Esophagus squamous epithelium (tissue), 5 donors: Measurements from ENCODE around the gene ROPN1L. TPM values are rescaled to one million over a fixed set of nuclear protein-coding genes. Genes with fewer than 3 reads are reported as not detected.

Source experiments
- DNase-seq: peaks from one replicate; lab custom pipeline; 2025; lab: John Stamatoyannopoulos, UW
- H3K27ac ChIP-seq, 4 donors: fragments of 200-600 bp; sonication (generic); one replicate each; pipeline ENCODE4 v1.5.1; 2016 to 2019; ENCODE audit warnings: mild to moderate bottlenecking in 1 of 4
- H3K27me3 ChIP-seq, 4 donors: fragments of 200-600 bp; sonication (generic); 1 replicate in 3 of 4; 2 replicates in 1 of 4; pipeline versions ENCODE4 v1.5.1 to v1.6.0; 2017 to 2021; ENCODE audit warnings: antibody characterized with exemption in 1 of 4
- H3K36me3 ChIP-seq, 3 donors: fragments of 200-600 bp; sonication (generic); one replicate each; pipeline ENCODE4 v1.5.1; 2016 to 2019
- H3K4me1 ChIP-seq, 3 donors: fragments of 200-600 bp; sonication (generic); one replicate each; pipeline ENCODE4 v1.5.1; 2017 to 2019
- H3K4me3 ChIP-seq, 4 donors: fragments of 200-600 bp; sonication (generic); 1 replicate in 3 of 4; 2 replicates in 1 of 4; pipeline ENCODE4 v1.5.1; 2016 to 2019; ENCODE audit warnings: mild to moderate bottlenecking in 2 of 4, moderate library complexity in 1 of 4
- H3K9me3 ChIP-seq, 3 donors: fragments of 200-600 bp; sonication (generic); one replicate each; pipeline ENCODE4 v1.5.1; 2016 to 2019
- POLR2A ChIP-seq, 4 donors: fragments of 450-650 bp; IDR thresholded peaks; one replicate each; pipeline ENCODE4 v1.6.1; 2017; ENCODE audit warnings: antibody characterized with exemption in 4 of 4, mild to moderate bottlenecking in 4 of 4, moderate library complexity in 3 of 4
- WGBS, 2 donors: methylation state at CpG; one replicate each; pipeline ENCODE4 v1.1.5; 2018; 5-methylcytosine and 5-hydroxymethylcytosine counted together
- intact Hi-C: fragments of 100-400 bp; cut with DNase I; formaldehyde crosslinking; loops from one replicate; pipeline ENCODE4 v1.15.0; 2022
- total RNA-seq, 4 donors: library from RNA; depleted of rRNA; stranded (reverse); fragments of >200 nt; gene quantifications; one replicate each; pipeline ENCODE4 v1.1.0, GENCODE V29; 2016
- TF ChIP-seq, protein P1 (sequence below), 6 experiments: fragments of 450-650 bp in 4 of 6; fragments of 200-600 bp in 2 of 6; sonication (generic) in 2 of 6; IDR thresholded peaks; one replicate each; pipeline ENCODE4 v1.5.1; 2016 to 2019; ENCODE audit warnings: antibody characterized with exemption in 6 of 6, mild to moderate bottlenecking in 4 of 6, moderate library complexity in 4 of 6
- donor health status: DM: yes; HTN: yes; CAD: no.

ROPN1L gene
- total RNA-seq, 4 donors from 2014 or later, result 0.38 TPM; not detected in 3

DNA sequence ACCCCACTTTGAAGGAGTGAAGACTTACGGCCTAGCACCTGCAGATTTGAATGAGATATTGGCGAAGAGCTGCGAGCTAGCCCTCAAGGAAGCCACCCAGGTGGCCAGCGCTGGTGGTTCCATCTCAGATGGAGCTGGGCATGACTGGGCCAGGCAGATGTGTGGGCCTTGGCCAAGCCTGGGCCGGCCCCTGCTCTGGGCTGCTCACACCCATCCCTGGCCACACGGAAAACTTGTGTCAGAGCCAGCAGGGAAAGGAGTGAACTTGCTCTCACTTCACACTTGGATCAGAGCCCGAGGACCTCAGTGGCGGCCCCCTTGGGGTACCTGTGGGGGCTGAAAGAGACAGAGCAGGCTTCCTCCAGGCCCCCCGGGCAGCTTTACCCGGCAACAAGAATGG lies 44.2 kb downstream of the ROPN1L start:
- Histone ChIP-seq H3K27me3 (no peaks in the 10 kb centered on the region), H3K36me3 (no peaks in the 10 kb centered on the region), H3K4me1 (peaks cover 0 to 9% (median 6%) of the 10 kb centered on the region in 3 donors), H3K27ac (peak overlapping the region in 1 of 4 donors; percentile 3), H3K4me3 (no peak overlapping the region), H3K9me3 (no peaks in the 10 kb centered on the region)
- intact Hi-C loops, result no loop called here
- no peak for TF ChIP-seq POLR2A (IDR thresholded peaks at IDR 0.05)
- TF ChIP-seq, protein P1, sequence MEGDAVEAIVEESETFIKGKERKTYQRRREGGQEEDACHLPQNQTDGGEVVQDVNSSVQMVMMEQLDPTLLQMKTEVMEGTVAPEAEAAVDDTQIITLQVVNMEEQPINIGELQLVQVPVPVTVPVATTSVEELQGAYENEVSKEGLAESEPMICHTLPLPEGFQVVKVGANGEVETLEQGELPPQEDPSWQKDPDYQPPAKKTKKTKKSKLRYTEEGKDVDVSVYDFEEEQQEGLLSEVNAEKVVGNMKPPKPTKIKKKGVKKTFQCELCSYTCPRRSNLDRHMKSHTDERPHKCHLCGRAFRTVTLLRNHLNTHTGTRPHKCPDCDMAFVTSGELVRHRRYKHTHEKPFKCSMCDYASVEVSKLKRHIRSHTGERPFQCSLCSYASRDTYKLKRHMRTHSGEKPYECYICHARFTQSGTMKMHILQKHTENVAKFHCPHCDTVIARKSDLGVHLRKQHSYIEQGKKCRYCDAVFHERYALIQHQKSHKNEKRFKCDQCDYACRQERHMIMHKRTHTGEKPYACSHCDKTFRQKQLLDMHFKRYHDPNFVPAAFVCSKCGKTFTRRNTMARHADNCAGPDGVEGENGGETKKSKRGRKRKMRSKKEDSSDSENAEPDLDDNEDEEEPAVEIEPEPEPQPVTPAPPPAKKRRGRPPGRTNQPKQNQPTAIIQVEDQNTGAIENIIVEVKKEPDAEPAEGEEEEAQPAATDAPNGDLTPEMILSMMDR (IDR thresholded peaks at IDR 0.05), result no peak
- DNase-seq, result no peak
- 80% methylated on average over 2 to 4 of the region's 10 CpGs for WGBS, 2 donors

DNA sequence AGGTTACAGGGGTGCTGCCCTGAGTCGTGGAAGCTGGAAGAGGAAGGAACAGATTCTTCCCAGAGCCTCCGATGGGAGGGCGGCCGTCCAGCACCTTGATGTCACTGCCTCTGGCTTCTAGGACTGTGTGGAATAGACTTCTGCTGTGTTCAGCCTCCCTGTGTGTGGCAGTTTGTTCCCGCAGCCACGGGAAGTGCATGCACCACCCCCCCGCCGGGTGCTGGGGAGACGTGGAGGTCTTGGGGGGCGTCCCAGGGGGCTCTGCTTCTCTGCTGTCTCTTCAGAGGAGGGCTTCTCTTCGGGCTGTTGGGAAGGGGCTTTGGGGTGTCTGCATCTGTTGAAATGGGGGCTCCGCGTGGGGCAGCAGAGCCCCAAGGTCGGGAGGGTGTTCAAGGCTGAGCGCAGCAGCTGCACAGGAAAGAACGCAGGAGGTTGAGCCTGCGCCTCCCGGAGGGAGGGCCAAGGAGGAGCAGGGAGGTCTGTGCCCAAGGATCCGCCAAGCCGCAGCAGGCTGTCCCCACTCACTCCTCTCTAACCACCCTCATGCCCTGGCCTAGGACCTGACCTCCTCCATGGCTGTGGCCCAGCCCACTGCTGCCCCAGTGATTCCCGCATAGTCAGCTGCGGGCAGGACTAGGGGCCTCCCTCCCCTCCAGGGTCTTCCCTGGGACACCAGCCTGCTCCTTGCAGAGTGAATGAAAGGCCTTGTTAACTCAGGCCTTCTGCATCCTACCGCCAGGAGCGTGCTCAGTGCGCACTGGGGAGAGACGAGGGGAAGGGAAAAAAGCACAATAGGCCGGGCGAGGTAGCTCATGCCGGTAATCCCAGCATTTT lies 45.0 kb downstream of the ROPN1L start:
- H3K27me3 ChIP-seq, result peaks cover 0 to 7% (median 0%) of the 10 kb centered on the region in 4 donors
- H3K4me3 ChIP-seq, result no peak overlapping the region
- intact Hi-C loops, result no loop called here
- no peak for TF ChIP-seq POLR2A (IDR thresholded peaks at IDR 0.05)
- TF ChIP-seq, protein P1 (IDR thresholded peaks at IDR 0.05), result no peak
- no peak overlapping the region for H3K27ac ChIP-seq
- H3K9me3 ChIP-seq, result no peaks in the 10 kb centered on the region
- peaks cover 0 to 9% (median 6%) of the 10 kb centered on the region in 3 donors for H3K4me1 ChIP-seq
- DNase-seq, result no peak
- WGBS, 2 donors, result 76 to 86% methylated on average over 4 to 12 of the region's 29 CpGs
- H3K36me3 ChIP-seq, result no peaks in the 10 kb centered on the region

DNA sequence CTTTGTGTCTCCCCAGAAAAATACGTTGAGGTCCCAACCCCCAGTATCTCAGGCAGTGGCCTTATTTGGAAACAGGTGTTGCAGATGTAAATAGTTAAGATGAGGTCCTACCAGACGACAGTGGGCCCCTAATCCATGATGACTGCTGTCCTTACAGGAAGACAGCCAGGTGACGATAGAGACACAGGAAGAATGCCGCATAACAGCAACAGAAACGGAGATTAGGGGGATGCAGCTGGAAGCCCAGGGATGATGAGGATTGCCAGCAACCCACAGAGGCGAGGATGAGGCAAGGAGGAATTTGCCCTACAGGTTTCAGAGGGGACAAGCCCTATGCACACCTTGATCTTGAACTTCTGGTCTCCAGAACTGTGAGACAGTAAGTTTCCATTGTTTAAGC lies 46.5 kb downstream of the ROPN1L start:
- peaks cover 0 to 7% (median 0%) of the 10 kb centered on the region in 4 donors for H3K27me3 ChIP-seq
- DNase-seq, result no peak
- WGBS, 2 donors, result 71 to 83% methylated on average over 6 of the region's 6 CpGs
- H3K36me3 ChIP-seq, result no peaks in the 10 kb centered on the region
- peaks cover 0 to 9% (median 6%) of the 10 kb centered on the region in 3 donors for H3K4me1 ChIP-seq
- no peak overlapping the region for H3K4me3 ChIP-seq
- intact Hi-C loops, result no loop called here
- TF ChIP-seq, protein P1 (IDR thresholded peaks at IDR 0.05), result no peak
- no peak for TF ChIP-seq POLR2A (IDR thresholded peaks at IDR 0.05)
- no peaks in the 10 kb centered on the region for H3K9me3 ChIP-seq
- no peak overlapping the region for H3K27ac ChIP-seq

DNA sequence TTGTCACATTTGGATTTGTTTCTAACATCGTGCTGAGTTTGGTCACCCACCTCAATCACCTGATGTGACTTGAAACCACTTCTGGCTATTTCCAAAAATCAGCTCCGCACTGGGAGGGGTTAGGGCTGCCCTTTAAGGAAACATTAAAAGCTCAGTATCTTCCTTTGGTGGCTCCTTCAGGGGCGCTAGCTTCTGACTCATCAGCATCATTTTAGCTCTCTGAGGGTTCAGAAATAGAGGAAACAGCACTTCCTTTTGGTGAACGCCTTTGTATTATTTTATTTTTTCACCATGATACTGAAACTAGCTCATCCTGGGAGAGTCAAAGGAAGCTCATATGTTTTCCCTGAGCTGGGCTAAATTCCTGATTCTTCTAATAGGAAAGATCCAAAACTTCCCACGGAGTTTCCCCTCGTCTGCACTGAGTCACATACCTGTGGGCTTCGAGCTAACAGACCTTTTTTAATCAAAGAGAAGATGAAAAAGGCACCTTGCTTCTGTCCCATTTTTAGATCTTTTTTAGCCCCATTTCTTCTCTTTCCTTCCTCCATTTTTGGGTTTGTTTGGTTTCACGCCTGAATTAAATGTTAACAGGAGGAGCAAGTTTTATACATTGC lies 48.2 kb downstream of the ROPN1L start:
- WGBS, 2 donors, result 21 to 22% methylated on average over 8 of the region's 8 CpGs
- intact Hi-C loops, result no loop called here
- TF ChIP-seq POLR2A (IDR thresholded peaks at IDR 0.05), result no peak
- TF ChIP-seq, protein P1 (IDR thresholded peaks at IDR 0.05), result no peak
- Histone ChIP-seq H3K27me3 (peaks cover 0 to 7% (median 0%) of the 10 kb centered on the region in 4 donors), H3K9me3 (peaks cover 0 to 8% (median 4%) of the 10 kb centered on the region in 3 donors), H3K4me3 (no peak overlapping the region), H3K27ac (no peak overlapping the region), H3K36me3 (no peaks in the 10 kb centered on the region), H3K4me1 (peaks cover 0 to 9% (median 6%) of the 10 kb centered on the region in 3 donors)
- DNase-seq, result no peak
